NCI-H510A treated with DMSO at 0.1 percent for 48 hours (cell line): ENCODE results near the gene NUBP2.

ENCODE experiments used
- DNase-seq: peaks from one replicate; lab custom pipeline; 2025; lab: John Stamatoyannopoulos, UW

NUBP2 gene

GRCh38 chr16:1828645-1829410 lies 46.1 kb downstream of the NUBP2 start:
- no peak for DNase-seq

DNA sequence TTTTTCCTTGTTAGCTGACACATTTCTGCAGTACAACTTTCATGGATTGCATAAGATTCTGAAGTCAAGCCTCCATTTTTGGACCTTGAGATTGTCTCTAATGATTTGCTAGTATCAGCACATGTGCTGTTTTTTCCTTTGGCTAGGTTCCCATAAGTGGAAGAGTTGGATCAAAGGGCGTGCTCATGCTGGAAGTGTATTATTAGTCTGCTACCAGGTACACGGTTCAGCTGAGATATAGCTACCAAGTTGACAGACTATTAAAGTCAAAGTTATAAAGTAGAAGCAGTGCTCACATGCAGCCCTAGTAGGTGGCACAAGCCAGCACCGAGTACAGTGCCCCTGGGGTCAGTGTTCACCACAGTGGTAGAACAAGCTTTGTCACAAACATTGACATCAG lies 47.5 kb downstream of the NUBP2 start:
- no peak for DNase-seq

DNA sequence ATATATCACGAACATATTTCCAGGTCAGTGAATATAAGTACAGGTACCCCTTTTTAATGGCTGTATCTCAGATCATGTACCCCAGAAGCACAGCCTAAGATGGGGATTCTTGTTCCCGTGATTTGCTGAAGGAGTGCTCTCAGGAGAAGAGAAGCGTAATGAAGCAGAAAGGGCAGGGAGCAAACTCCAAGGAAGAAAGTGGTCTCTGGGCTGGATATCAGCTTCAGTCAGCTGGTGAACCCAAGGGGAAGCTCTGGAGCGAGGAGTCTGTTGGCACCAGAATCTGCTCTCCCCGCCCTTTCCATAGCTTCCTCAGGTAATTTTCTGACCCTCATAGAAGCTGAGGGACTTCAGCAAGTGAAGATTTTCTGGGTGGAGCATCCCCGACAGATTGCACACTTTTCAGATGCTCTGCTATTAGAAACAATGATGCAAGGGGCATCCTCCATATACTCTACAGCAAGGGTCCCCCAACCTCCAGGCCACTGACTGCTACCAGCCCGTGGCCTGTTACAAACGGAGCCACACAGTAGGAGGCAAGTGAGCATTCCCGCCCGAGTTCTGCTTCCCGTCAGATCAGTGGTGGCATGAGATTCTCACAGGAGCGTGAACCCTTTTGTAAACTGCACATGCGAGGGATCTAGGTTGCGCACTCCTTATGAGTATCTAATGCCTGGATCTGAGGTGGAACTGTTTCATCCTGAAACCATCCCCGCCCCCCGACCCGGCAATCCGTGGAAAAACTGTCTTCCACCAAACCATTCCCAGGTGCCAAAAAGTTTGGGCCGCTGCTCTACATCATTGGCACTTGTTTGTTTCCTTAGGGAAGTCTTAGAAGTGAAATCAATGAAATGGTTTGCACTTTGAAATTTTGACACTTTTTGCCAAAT lies 48.7 kb downstream of the NUBP2 start:
- DNase-seq = no peak

GRCh38 chr16:1832838-1833454 lies 50.2 kb downstream of the NUBP2 start:
- DNase-seq = peak; percentile 93

DNA sequence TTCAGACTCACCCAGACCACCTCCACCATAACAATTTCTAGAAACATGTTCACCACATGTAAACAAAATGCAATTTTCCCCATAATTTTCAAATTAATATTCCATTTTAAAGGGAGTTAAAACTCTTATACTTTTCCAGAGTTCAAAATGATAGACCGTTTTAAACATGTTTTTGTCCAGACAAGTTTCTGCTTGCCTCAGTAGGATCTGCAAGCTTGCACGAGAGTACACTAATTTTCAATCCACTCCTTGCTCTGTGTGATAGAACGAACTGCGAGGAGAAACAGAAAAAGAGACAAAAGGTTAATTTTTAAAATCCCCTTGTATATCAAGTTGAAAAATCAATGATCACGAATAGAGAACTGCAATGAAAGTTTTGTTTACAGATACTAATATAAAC lies 51.3 kb downstream of the NUBP2 start:
- DNase-seq = no peak
